Astrocyte of the cerebellum (primary cell): ENCODE results near the gene ANAPC16.

Source experiments
- DNase-seq: peaks from one replicate; pipeline ENCODE4 v3.0.0-alpha.2; 2011; ENCODE audit warnings: low read depth
- H3K4me3 ChIP-seq: 2 replicates; pipeline ENCODE4 v1.5.1; 2011; ENCODE audit warnings: mild to moderate bottlenecking, low read depth, low read length, moderate library complexity
- CTCF ChIP-seq: IDR thresholded peaks from 2 replicates; pipeline ENCODE4 v1.5.1; 2012; ENCODE audit warnings: low read length, low read depth, moderate library complexity, mild to moderate bottlenecking; ENCODE audit errors: missing control alignments
- in situ Hi-C: cut with HindIII; loops from 2 replicates; pipeline ENCODE4 v1.10.0; 2017; ENCODE audit warnings: low sequenced_read_pairs

The ANAPC16 gene

GRCh38 chr10:72229261-72230251, 13.7 kb downstream of the ANAPC16 start:
- DNase-seq: no peak
- in situ Hi-C loops: no loop called here
- no peak for TF ChIP-seq CTCF

GRCh38 chr10:72233621-72234020, 17.8 kb downstream of the ANAPC16 start:
- DNase-seq: no peak
- H3K4me3 ChIP-seq: no peak overlapping the region
- no peak for TF ChIP-seq CTCF
- in situ Hi-C loops: no loop called here

More at GRCh38 chr10:72229261-72230251, 13.7 kb downstream of the ANAPC16 start:
- no peak overlapping the region for H3K4me3 ChIP-seq

GRCh38 chr10:72234560-72235095, 18.8 kb downstream of the ANAPC16 start:
- TF ChIP-seq CTCF: no peak
- no peak for DNase-seq
- no peak overlapping the region for H3K4me3 ChIP-seq
- in situ Hi-C loops: no loop called here

- no peak for TF ChIP-seq CTCF
- in situ Hi-C loops: no loop called here
- no peak for DNase-seq
- no peak overlapping the region for H3K4me3 ChIP-seq
Measured at GRCh38 chr10:72235544-72236279, 19.9 kb downstream of the ANAPC16 start.

- TF ChIP-seq CTCF: no peak
- H3K4me3 ChIP-seq: no peak overlapping the region
- DNase-seq: no peak
- in situ Hi-C loops: no loop called here
Measured at GRCh38 chr10:72238392-72239175, 22.8 kb downstream of the ANAPC16 start.

- no peak for TF ChIP-seq CTCF
- in situ Hi-C loops: no loop called here
- DNase-seq: no peak
- H3K4me3 ChIP-seq: no peak overlapping the region
Measured at GRCh38 chr10:72239409-72239808, 23.6 kb downstream of the ANAPC16 start.
